Calu3 (cell line): ENCODE results near the gene MGAT3. TPM values are rescaled to one million over a fixed set of nuclear protein-coding genes. Genes with fewer than 3 reads are reported as not detected.

Source experiments
- BruUV-seq: library from RNA; stranded (reverse); fragments of 400-500 nt; replicated peaks from 2 replicates; lab custom pipeline; 2021; lab: Mats Ljungman, UMichigan
- CTCF ChIA-PET: fragments of 300-600 bp; sonication (Branson Sonifier 250); formaldehyde crosslinking; loops from one replicate; lab custom pipeline; 2022; ENCODE audit warnings: antibody characterized with exemption; lab: Charles Lee
- DNase-seq: peaks from one replicate; pipeline ENCODE4 v3.0.0; 2022
- H3K27ac Mint-ChIP-seq: one replicate; pipeline ENCODE4 v1.8.0; 2022; ENCODE audit warnings: mixed read lengths; ENCODE audit not compliant: unreplicated experiment
- H3K27me3 Mint-ChIP-seq: one replicate; pipeline ENCODE4 v1.8.0; 2022; ENCODE audit warnings: mixed read lengths; ENCODE audit not compliant: unreplicated experiment
- H3K36me3 Mint-ChIP-seq: one replicate; pipeline ENCODE4 v1.8.0; 2022; ENCODE audit warnings: mild to moderate bottlenecking, moderate library complexity, mixed read lengths; ENCODE audit not compliant: insufficient read depth, unreplicated experiment
- H3K4me1 Mint-ChIP-seq: one replicate; pipeline ENCODE4 v1.8.0; 2022; ENCODE audit warnings: mild to moderate bottlenecking, low read depth, mixed read lengths; ENCODE audit not compliant: unreplicated experiment
- H3K4me3 Mint-ChIP-seq: one replicate; pipeline ENCODE4 v1.8.0; 2022; ENCODE audit warnings: mild to moderate bottlenecking, low read depth, moderate library complexity, mixed read lengths; ENCODE audit not compliant: unreplicated experiment
- H3K9me3 Mint-ChIP-seq: one replicate; pipeline ENCODE4 v1.8.0; 2022; ENCODE audit warnings: low read depth, mixed read lengths; ENCODE audit not compliant: unreplicated experiment
- intact Hi-C: fragments of 100-400 bp; cut with micrococcal nuclease; formaldehyde crosslinking; loops from one replicate; pipeline ENCODE4 v1.10.0; 2022; ENCODE audit not compliant: unreplicated experiment
- total RNA-seq: library from RNA; stranded (reverse); gene quantifications from 2 replicates; pipeline ENCODE4 v1.2.3, GENCODE V29; 2022
- TF ChIP-seq, protein P1 (sequence below): fragments of 200-600 bp; IDR thresholded peaks from one replicate; pipeline ENCODE4 v1.8.0; 2022; ENCODE audit warnings: antibody characterized with exemption; ENCODE audit not compliant: unreplicated experiment

The MGAT3 gene
- total RNA-seq, 1 experiment from 2014 or later: 33.0 TPM

DNA sequence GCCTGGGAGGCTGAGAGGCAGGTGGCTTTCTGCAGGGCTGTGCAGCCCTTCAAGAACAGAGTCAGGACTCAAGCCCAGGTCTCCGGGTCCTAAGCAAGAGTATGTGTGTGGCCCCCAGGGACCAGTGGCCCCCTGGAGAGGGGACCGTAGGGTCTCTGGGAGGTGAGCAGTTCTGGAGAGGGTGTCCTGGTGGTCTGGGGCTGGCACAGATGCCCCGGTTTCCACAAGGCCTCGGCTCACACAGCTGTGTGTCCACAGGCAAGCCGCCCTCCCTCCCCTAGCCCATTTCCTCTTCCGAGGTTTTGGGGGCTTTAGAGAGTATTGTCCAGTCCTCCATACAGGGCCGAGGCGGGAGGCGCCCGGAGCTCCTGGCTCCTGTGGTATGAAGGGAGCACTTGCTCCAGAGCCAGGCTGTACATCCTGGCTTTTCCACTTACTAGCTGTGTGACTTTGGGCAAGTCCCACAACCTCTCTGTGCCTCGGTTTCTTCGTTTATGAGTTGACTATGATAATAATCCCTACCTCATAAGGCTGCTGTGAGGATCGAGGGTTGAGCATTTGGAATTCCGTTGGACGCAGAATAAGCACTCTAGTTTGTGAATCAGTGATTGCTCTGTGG lies 79.1 kb downstream of the MGAT3 start:
- DNase-seq: no peak
- peaks cover 24% of the 10 kb centered on the region for H3K36me3 Mint-ChIP-seq
- intact Hi-C loops: loop anchor here (5.0 kb wide), 1 partner anchor 501 kb away; no protein-coding TSS in a partner anchor
- H3K9me3 Mint-ChIP-seq: no peaks in the 10 kb centered on the region
- H3K27ac Mint-ChIP-seq: no peak overlapping the region
- no peak overlapping the region for H3K4me3 Mint-ChIP-seq
- peaks cover 16% of the 10 kb centered on the region for H3K27me3 Mint-ChIP-seq
- no TSS peak for BruUV-seq
- peaks cover 14% of the 10 kb centered on the region for H3K4me1 Mint-ChIP-seq
- TF ChIP-seq, protein P1, sequence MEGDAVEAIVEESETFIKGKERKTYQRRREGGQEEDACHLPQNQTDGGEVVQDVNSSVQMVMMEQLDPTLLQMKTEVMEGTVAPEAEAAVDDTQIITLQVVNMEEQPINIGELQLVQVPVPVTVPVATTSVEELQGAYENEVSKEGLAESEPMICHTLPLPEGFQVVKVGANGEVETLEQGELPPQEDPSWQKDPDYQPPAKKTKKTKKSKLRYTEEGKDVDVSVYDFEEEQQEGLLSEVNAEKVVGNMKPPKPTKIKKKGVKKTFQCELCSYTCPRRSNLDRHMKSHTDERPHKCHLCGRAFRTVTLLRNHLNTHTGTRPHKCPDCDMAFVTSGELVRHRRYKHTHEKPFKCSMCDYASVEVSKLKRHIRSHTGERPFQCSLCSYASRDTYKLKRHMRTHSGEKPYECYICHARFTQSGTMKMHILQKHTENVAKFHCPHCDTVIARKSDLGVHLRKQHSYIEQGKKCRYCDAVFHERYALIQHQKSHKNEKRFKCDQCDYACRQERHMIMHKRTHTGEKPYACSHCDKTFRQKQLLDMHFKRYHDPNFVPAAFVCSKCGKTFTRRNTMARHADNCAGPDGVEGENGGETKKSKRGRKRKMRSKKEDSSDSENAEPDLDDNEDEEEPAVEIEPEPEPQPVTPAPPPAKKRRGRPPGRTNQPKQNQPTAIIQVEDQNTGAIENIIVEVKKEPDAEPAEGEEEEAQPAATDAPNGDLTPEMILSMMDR: no peak
- CTCF ChIA-PET: interaction anchor here (1.2 to 2.1 kb wide), 3 partner anchors 136 to 489 kb away, joined by 3 to 8 read pairs (median 3); partner anchors contain the start of gene TAB1

DNA sequence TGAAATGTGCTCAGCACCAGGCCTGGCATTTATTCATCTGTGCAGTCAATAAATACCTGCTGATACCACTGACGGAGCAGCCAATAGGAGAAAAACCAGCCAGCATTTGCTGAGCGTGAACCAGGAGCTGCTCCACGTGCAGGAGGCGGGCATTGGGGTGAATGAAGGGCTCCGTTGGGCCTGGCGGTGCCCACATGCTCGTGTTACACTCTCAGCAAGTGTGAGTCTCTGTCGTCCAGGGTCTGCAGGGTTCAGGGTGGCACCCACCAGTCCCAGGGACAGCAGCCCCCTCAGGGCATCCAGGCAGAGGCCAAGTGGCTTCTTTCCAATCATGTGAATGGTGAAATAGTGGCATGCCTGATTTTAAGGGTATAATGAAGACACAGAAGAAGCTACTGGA lies 79.9 kb downstream of the MGAT3 start:
- H3K4me3 Mint-ChIP-seq: no peak overlapping the region
- no TSS peak for BruUV-seq
- intact Hi-C loops: loop anchor here (5.0 kb wide), 1 partner anchor 501 kb away; no protein-coding TSS in a partner anchor
- H3K36me3 Mint-ChIP-seq: peaks cover 17% of the 10 kb centered on the region
- H3K9me3 Mint-ChIP-seq: no peaks in the 10 kb centered on the region
- peaks cover 18% of the 10 kb centered on the region for H3K27me3 Mint-ChIP-seq
- no peak overlapping the region for H3K27ac Mint-ChIP-seq
- DNase-seq: no peak
- CTCF ChIA-PET: interaction anchor here (0.6 kb wide), 1 partner anchor 622 kb away, joined by 3 read pairs; no protein-coding TSS in a partner anchor
- TF ChIP-seq, protein P1: no peak
- peaks cover 6% of the 10 kb centered on the region for H3K4me1 Mint-ChIP-seq

DNA sequence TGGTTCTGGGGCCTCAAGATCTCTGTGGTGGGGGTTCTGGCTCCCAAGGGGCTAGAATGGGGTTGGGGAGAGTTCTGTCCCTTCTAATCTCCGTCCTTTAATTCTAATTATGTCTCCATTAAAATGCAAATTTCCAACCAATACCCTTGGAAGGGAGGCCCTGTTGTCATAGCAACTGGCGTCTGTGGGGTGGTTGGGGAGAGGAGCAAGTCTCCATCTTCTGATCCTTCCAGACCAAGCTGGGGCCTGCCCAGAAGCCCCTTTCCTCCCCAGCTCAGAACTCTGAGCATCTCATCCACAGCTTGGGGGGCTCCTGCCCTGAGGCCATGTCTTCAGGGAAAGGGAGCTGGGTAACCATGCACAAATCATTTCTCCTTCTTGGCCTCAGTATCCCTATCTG lies 81.2 kb downstream of the MGAT3 start:
- no TSS peak for BruUV-seq
- TF ChIP-seq, protein P1: no peak
- Mint-ChIP-seq H3K9me3 (no peaks in the 10 kb centered on the region), H3K36me3 (peaks cover 5% of the 10 kb centered on the region), H3K27me3 (peaks cover 27% of the 10 kb centered on the region), H3K27ac (no peak overlapping the region), H3K4me1 (no peaks in the 10 kb centered on the region), H3K4me3 (no peak overlapping the region)
- DNase-seq: no peak
- intact Hi-C loops: loop anchor here (5.0 kb wide), 1 partner anchor 499 kb away; no protein-coding TSS in a partner anchor
- CTCF ChIA-PET: no interaction called here

Other genes with a start within 250 kb of the MGAT3 start
- 12.1 and 25.9 TPM in 2 replicates for gene PDGFB, start 212.0 kb upstream of the MGAT3 start, total RNA-seq
- gene RPL3, start 137.4 kb upstream of the MGAT3 start, total RNA-seq: 977 and 1,058 TPM in 2 replicates
- gene SYNGR1, start 107.0 kb upstream of the MGAT3 start, total RNA-seq: 12.3 and 16.8 TPM in 2 replicates
- 31.8 and 34.6 TPM in 2 replicates for gene TAB1, start 57.2 kb upstream of the MGAT3 start, total RNA-seq
- gene MIEF1, start 45.3 kb downstream of the MGAT3 start, total RNA-seq: 39.2 and 44.3 TPM in 2 replicates
- 294 and 372 TPM in 2 replicates for gene ATF4, start 63.5 kb downstream of the MGAT3 start, total RNA-seq
- 82.9 and 87.7 TPM in 2 replicates for gene RPS19BP1, start 75.7 kb downstream of the MGAT3 start, total RNA-seq
- 0.05 and 0.07 TPM in 2 replicates for gene CACNA1I, start 113.7 kb downstream of the MGAT3 start, total RNA-seq